ENCODE measurements around the gene FAM120A.

Gene FAM120A, protein sequence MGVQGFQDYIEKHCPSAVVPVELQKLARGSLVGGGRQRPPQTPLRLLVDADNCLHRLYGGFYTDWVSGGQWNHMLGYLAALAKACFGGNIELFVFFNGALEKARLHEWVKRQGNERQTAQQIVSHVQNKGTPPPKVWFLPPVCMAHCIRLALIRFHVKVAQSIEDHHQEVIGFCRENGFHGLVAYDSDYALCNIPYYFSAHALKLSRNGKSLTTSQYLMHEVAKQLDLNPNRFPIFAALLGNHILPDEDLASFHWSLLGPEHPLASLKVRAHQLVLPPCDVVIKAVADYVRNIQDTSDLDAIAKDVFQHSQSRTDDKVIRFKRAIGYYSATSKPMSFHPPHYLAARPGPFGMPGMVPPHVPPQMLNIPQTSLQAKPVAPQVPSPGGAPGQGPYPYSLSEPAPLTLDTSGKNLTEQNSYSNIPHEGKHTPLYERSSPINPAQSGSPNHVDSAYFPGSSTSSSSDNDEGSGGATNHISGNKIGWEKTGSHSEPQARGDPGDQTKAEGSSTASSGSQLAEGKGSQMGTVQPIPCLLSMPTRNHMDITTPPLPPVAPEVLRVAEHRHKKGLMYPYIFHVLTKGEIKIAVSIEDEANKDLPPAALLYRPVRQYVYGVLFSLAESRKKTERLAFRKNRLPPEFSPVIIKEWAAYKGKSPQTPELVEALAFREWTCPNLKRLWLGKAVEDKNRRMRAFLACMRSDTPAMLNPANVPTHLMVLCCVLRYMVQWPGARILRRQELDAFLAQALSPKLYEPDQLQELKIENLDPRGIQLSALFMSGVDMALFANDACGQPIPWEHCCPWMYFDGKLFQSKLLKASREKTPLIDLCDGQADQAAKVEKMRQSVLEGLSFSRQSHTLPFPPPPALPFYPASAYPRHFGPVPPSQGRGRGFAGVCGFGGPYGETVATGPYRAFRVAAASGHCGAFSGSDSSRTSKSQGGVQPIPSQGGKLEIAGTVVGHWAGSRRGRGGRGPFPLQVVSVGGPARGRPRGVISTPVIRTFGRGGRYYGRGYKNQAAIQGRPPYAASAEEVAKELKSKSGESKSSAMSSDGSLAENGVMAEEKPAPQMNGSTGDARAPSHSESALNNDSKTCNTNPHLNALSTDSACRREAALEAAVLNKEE

DNA sequence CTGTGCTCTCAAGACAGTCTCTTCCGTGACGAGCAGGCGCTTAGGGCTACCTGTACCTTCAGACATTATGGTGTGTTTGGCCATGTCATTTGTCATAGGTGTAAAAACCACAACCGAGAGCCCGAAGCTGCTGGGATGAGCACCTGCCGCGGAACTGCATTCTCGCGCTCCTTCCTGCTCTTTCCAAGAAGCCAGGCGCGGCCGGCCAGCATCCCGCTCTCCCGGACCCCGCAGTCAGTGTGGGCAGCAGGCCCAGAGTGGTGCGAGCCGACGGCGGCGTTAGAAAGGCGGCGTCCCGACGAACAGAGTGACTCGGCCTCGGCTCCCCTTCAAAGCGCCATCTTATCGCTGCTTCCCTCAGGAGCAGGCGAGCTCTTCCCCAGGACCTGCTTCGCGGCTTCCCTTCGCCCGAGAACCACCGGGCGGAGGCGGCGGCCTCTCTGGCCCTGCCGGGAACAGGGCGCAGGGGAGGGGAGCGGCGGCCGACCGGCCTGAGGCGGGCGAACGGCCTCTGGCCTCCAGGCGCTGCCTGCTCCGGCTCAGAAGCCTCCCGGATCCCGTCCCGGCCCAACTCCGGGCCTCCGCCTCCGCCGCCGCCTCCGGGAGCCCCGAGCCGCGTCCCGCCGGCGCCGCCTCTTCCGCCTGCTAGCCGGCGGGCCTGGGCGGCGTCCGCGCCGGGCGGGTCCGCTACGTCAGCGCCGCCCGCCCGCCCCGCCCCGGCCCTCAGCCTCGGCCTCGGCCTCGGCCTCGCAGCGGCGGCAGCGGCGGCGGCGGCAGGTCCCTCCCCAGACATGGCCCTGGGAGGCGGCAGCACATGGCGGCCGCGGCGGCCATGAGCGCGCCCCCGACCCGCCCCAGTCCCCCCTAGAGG lies at the start of gene FAM120A:
Gene FAM120A (plus strand): TSS at position 741 of the 871 bp plus-strand sequence. CDS start 231 bp downstream, outside the sequence.
- Mint-ChIP-seq H3K27me3 (ENCODE audit: low read depth) (no peaks in the 10 kb centered on the region), H3K4me1 (peaks cover 24% of the 10 kb centered on the region), H3K9me3 (no peaks in the 10 kb centered on the region), H3K4me3 (peak within 1 kb of the TSS; percentile 94 to 97 (median 95)), H3K27ac (peak within 1 kb of the TSS; percentile 89 to 96 (median 95)), H3K36me3 (ENCODE audit: low read depth) (peaks cover 26% of the 10 kb centered on the region)
- TF ChIP-seq, protein P1, sequence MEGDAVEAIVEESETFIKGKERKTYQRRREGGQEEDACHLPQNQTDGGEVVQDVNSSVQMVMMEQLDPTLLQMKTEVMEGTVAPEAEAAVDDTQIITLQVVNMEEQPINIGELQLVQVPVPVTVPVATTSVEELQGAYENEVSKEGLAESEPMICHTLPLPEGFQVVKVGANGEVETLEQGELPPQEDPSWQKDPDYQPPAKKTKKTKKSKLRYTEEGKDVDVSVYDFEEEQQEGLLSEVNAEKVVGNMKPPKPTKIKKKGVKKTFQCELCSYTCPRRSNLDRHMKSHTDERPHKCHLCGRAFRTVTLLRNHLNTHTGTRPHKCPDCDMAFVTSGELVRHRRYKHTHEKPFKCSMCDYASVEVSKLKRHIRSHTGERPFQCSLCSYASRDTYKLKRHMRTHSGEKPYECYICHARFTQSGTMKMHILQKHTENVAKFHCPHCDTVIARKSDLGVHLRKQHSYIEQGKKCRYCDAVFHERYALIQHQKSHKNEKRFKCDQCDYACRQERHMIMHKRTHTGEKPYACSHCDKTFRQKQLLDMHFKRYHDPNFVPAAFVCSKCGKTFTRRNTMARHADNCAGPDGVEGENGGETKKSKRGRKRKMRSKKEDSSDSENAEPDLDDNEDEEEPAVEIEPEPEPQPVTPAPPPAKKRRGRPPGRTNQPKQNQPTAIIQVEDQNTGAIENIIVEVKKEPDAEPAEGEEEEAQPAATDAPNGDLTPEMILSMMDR (IDR thresholded peaks at IDR 0.05; ENCODE audit: unreplicated experiment in 3 of 3), result no peak

DNA sequence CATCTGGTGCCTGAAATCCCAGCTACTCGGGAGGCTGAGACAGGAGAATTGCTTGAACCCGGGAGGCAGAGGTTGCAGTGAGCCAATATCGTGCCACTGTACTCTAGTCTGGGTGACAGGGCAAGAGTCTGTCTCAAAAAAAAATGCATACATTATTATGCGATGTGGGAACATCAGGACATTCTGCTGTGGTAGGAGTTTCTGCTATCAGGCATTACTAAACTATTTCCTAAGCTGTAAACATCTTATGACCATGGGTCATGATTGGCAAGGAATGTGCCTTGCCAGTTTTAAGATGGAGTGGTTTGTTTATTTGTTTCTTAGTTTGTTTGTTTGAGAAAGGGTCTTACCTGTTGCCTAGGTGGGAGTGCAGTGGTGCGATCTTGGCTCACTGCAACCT lies 45.1 kb upstream of the FAM120A start:
- H3K9me3 Mint-ChIP-seq, result no peaks in the 10 kb centered on the region
- no peak overlapping the region for H3K27ac Mint-ChIP-seq
- H3K36me3 Mint-ChIP-seq (ENCODE audit: low read depth), result no peaks in the 10 kb centered on the region
- peaks cover 17% of the 10 kb centered on the region for H3K27me3 Mint-ChIP-seq (ENCODE audit: low read depth)
- H3K4me1 Mint-ChIP-seq, result no peaks in the 10 kb centered on the region
- TF ChIP-seq, protein P1 (IDR thresholded peaks at IDR 0.05; ENCODE audit: unreplicated experiment in 3 of 3), result no peak
- H3K4me3 Mint-ChIP-seq, result no peak overlapping the region

DNA sequence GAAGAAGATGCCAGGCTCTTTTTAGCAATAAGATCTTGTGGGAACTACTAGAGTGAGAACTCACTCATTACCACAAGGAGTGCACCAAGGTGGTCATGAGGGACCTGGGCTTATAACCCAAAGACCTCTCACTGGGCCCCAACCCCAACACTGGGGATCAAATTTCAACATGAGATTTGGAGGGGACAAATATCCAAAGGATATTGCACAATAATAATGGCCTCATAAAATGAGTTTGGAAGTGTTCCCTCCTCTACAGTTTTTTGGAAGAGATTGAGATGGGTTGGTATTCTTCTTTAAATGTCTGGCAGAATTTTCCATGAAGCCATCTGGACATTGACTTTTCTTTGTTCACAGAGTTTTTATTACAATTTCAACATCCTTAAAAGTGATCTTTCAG lies 38.0 kb upstream of the FAM120A start:
- no peaks in the 10 kb centered on the region for H3K4me1 Mint-ChIP-seq
- TF ChIP-seq, protein P1 (IDR thresholded peaks at IDR 0.05; ENCODE audit: unreplicated experiment in 3 of 3), result no peak
- no peak overlapping the region for H3K4me3 Mint-ChIP-seq
- no peaks in the 10 kb centered on the region for H3K36me3 Mint-ChIP-seq (ENCODE audit: low read depth)
- H3K27ac Mint-ChIP-seq, result no peak overlapping the region
- H3K9me3 Mint-ChIP-seq, result peaks cover 14% of the 10 kb centered on the region
- no peaks in the 10 kb centered on the region for H3K27me3 Mint-ChIP-seq (ENCODE audit: low read depth)

DNA sequence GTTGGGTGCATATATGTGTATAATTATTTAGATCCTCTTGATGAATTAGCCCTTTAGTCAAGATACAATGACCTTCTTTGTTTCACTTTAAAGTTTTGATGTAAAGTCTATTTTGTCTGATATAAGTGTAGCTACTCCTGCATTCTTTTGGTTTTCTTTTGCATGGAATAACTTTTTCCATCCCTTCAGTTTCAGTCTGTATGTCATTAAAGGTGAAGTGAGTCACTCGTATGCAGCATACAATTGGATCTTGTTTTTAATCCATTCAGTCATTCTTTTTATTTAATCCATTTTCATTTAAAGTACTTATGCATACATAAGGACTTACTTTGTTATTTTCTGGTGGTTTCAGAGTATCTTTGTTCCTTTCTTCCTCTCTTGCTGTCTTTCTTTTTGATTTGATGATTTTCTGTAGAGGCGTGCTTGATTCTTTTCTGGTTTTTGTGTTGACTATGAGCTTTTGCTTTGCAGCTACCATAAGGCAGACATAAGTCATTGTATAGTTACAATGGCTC lies 36.3 kb upstream of the FAM120A start:
- peaks cover 22% of the 10 kb centered on the region for H3K9me3 Mint-ChIP-seq
- H3K4me1 Mint-ChIP-seq, result no peaks in the 10 kb centered on the region
- peaks cover 4% of the 10 kb centered on the region for H3K36me3 Mint-ChIP-seq (ENCODE audit: low read depth)
- H3K27ac Mint-ChIP-seq, result no peak overlapping the region
- TF ChIP-seq, protein P1 (IDR thresholded peaks at IDR 0.05; ENCODE audit: unreplicated experiment in 3 of 3), result no peak
- H3K4me3 Mint-ChIP-seq, result no peak overlapping the region
- peaks cover 3% of the 10 kb centered on the region for H3K27me3 Mint-ChIP-seq (ENCODE audit: low read depth)

Data from nephron (organoid).